ENCODE measurements around the gene MCF2L2.
"Not testable (repeated sequence)": the region's sequence is repeated elsewhere in the genome, so short reads cannot be mapped to it uniquely, and the experiment has no call there.

Gene MCF2L2, protein sequence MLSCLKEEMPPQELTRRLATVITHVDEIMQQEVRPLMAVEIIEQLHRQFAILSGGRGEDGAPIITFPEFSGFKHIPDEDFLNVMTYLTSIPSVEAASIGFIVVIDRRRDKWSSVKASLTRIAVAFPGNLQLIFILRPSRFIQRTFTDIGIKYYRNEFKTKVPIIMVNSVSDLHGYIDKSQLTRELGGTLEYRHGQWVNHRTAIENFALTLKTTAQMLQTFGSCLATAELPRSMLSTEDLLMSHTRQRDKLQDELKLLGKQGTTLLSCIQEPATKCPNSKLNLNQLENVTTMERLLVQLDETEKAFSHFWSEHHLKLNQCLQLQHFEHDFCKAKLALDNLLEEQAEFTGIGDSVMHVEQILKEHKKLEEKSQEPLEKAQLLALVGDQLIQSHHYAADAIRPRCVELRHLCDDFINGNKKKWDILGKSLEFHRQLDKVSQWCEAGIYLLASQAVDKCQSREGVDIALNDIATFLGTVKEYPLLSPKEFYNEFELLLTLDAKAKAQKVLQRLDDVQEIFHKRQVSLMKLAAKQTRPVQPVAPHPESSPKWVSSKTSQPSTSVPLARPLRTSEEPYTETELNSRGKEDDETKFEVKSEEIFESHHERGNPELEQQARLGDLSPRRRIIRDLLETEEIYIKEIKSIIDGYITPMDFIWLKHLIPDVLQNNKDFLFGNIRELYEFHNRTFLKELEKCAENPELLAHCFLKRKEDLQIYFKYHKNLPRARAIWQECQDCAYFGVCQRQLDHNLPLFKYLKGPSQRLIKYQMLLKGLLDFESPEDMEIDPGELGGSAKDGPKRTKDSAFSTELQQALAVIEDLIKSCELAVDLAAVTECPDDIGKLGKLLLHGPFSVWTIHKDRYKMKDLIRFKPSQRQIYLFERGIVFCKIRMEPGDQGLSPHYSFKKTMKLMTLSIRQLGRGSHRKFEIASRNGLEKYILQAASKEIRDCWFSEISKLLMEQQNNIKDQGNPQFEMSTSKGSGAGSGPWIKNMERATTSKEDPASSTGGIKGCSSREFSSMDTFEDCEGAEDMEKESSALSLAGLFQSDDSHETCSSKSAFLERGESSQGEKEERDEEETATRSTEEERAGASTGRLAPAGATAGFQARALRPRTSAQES

DNA sequence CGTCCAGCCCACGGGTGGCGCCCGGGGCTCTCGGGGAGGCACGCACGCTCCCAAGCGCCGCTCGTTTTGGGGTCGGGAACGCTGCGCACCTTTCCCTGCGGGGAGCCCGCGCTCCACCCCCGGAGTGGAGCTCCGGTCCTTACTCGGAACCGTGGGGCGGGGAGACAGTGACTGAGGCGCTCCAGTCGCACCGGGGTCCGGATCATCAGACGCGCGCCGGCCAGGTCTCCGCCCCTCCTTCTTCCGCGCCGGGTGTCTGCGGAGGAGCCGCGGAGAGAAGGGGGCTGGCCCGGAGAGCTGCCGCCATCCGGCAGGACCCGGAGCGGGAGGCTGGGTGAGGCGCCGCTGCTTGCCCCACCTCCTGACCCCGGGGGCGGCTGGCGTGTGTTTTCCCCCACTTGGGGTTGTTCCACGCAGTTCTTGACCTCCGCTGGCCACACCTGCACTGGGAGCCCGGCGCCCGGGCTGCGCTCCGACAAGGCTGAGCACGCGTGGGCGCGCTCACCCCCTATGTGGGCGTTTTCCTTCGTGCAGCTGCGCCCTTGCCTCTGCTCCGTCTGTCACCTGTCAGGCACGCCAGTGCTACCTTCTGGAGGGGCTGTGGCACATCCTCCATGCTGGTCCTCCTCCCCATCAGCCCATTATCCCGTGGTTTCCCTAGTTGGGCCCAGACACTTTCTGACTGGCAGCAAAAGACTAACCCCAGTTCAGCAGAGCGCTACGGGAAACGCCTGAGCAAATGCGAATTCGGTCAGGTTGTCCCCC, at the start of gene MCF2L2:
Gene MCF2L2 (minus strand): TSS at position 173 of the 765 bp plus-strand sequence. CDS start 642 bp downstream, outside the sequence.
- CTCF ChIA-PET: interaction anchor here (0.7 kb wide), 1 partner anchor 338 kb away, joined by 3 read pairs; no protein-coding TSS in a partner anchor
- POLR2A ChIA-PET (ENCODE audit: low non-redundant PET): no interaction called here
- peak; percentile 42 for DNase-seq (ENCODE audit: low spot score)
- TF ChIP-seq, protein P1, sequence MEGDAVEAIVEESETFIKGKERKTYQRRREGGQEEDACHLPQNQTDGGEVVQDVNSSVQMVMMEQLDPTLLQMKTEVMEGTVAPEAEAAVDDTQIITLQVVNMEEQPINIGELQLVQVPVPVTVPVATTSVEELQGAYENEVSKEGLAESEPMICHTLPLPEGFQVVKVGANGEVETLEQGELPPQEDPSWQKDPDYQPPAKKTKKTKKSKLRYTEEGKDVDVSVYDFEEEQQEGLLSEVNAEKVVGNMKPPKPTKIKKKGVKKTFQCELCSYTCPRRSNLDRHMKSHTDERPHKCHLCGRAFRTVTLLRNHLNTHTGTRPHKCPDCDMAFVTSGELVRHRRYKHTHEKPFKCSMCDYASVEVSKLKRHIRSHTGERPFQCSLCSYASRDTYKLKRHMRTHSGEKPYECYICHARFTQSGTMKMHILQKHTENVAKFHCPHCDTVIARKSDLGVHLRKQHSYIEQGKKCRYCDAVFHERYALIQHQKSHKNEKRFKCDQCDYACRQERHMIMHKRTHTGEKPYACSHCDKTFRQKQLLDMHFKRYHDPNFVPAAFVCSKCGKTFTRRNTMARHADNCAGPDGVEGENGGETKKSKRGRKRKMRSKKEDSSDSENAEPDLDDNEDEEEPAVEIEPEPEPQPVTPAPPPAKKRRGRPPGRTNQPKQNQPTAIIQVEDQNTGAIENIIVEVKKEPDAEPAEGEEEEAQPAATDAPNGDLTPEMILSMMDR (conservative IDR thresholded peaks at IDR 0.05; ENCODE audit: low read depth): no peak
- no peak within 1 kb of the TSS for H3K27ac ChIP-seq

DNA sequence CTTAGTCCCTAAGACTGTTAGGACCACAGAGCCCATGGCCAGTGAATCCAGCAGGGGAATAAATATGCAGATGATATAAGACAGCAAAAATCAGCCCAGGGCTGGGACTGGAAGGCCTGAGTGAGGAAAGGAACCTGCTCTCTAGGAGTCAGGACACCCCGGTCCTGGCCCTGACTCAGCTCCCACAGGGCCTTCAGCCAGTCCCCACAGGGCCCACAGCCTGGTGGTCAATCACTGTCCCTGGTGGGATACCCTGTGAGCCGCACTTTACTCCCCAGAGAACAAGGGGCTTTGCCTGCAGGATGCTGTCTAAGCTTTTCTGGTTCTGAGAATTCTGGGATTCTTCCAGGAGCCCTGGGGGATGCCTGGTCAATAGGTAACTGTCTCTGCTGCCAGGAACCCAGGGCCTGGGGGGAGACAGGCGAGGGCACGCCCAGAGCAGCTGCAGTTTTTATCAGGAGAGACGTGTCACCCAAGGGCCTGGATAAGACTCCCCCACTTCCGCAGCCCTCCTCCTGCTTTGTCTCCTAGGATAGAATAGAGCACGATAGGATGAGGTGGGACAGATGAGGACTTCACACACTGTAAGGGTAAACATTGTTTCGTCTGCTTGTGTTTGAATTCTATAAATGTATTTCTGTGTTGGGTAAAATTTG, 49.5 kb upstream of the MCF2L2 start:
- ChIA-PET POLR2A (ENCODE audit: low non-redundant PET) (interaction anchor here (0.7 kb wide), 1 partner anchor 94 kb away, joined by 3 read pairs; no protein-coding TSS in a partner anchor), CTCF (interaction anchor here (0.7 to 1.7 kb wide), 2 partner anchors 10 to 289 kb away, joined by 3 to 5 read pairs; no protein-coding TSS in a partner anchor)
- no peak for DNase-seq (ENCODE audit: low spot score)
- TF ChIP-seq, protein P1 (conservative IDR thresholded peaks at IDR 0.05; ENCODE audit: low read depth): no peak
- H3K27ac ChIP-seq: no peak overlapping the region

GRCh38 chr3:183475764-183476162, 47.3 kb upstream of the MCF2L2 start:
- DNase-seq (ENCODE audit: low spot score); H3K27ac ChIP-seq; POLR2A ChIA-PET (ENCODE audit: low non-redundant PET): not testable (repeated sequence)
- CTCF ChIA-PET: interaction anchor here (0.6 kb wide), 2 partner anchors 144 to 538 kb away, joined by 4 to 5 read pairs; no protein-coding TSS in a partner anchor

GRCh38 chr3:183475016-183475763, 46.8 kb upstream of the MCF2L2 start:
- ChIA-PET CTCF (interaction anchor here (0.6 to 0.7 kb wide), 4 partner anchors 145 to 539 kb away, joined by 3 to 5 read pairs (median 4); no protein-coding TSS in a partner anchor), POLR2A (ENCODE audit: low non-redundant PET) (no interaction called here)
- DNase-seq (ENCODE audit: low spot score): no peak
- TF ChIP-seq, protein P1 (conservative IDR thresholded peaks at IDR 0.05; ENCODE audit: low read depth): no peak
- H3K27ac ChIP-seq: no peak overlapping the region

GRCh38 chr3:183473969-183474368, 45.5 kb upstream of the MCF2L2 start:
- POLR2A ChIA-PET (ENCODE audit: low non-redundant PET): no interaction called here
- CTCF ChIA-PET: no interaction called here

More at GRCh38 chr3:183473969-183474368, 45.5 kb upstream of the MCF2L2 start:
- no peak for DNase-seq (ENCODE audit: low spot score)
- no peak overlapping the region for H3K27ac ChIP-seq
- TF ChIP-seq, protein P1 (conservative IDR thresholded peaks at IDR 0.05; ENCODE audit: low read depth): no peak

Measured in RWPE1 (cell line).